HPDE6-E6E7 (cell line): Measurements from ENCODE around the gene ATP6V1A.

Source experiments
- DNase-seq: peaks from one replicate; pipeline ENCODE4 v3.0.0; 2011; ENCODE audit warnings: missing footprints; ENCODE audit errors: extremely low spot score

Gene ATP6V1A

GRCh38 chr3:113747283-113748046, 630 bp downstream of the ATP6V1A start:
- DNase-seq: peak; percentile 10

- no peak for DNase-seq
Observed at GRCh38 chr3:113751141-113751540, 4.3 kb downstream of the ATP6V1A start.

- no peak for DNase-seq
Observed at GRCh38 chr3:113753376-113753985, 6.6 kb downstream of the ATP6V1A start.

- no peak for DNase-seq
Observed at GRCh38 chr3:113754494-113755159, 7.8 kb downstream of the ATP6V1A start.

- DNase-seq: no peak
Observed at GRCh38 chr3:113758389-113759024, 11.7 kb downstream of the ATP6V1A start.

GRCh38 chr3:113764698-113765097, 17.9 kb downstream of the ATP6V1A start:
- no peak for DNase-seq

GRCh38 chr3:113769551-113769950, 22.7 kb downstream of the ATP6V1A start:
- DNase-seq: peak; percentile 47

GRCh38 chr3:113771993-113772392, 25.2 kb downstream of the ATP6V1A start:
- DNase-seq: no peak

- no peak for DNase-seq
Observed at GRCh38 chr3:113773381-113773780, 26.5 kb downstream of the ATP6V1A start.

GRCh38 chr3:113775516-113775915, 28.7 kb downstream of the ATP6V1A start:
- no peak for DNase-seq

- no peak for DNase-seq
Observed at GRCh38 chr3:113776564-113776963, 29.7 kb downstream of the ATP6V1A start.

GRCh38 chr3:113783463-113783862, 36.6 kb downstream of the ATP6V1A start:
- DNase-seq: no peak

GRCh38 chr3:113783980-113784379, 37.1 kb downstream of the ATP6V1A start:
- no peak for DNase-seq

- DNase-seq: no peak
Observed at GRCh38 chr3:113791381-113791780, 44.5 kb downstream of the ATP6V1A start.

- DNase-seq: no peak
Observed at GRCh38 chr3:113794526-113794925, 47.7 kb downstream of the ATP6V1A start.

GRCh38 chr3:113795693-113796092, 48.9 kb downstream of the ATP6V1A start:
- no peak for DNase-seq

GRCh38 chr3:113802795-113803455, 56.1 kb downstream of the ATP6V1A start:
- no peak for DNase-seq

GRCh38 chr3:113804661-113805060, 57.8 kb downstream of the ATP6V1A start:
- no peak for DNase-seq

GRCh38 chr3:113805249-113805648, 58.4 kb downstream of the ATP6V1A start:
- no peak for DNase-seq

- DNase-seq: no peak
Observed at GRCh38 chr3:113812854-113813253, 66.0 kb downstream of the ATP6V1A start.

GRCh38 chr3:113819866-113820265, 73.0 kb downstream of the ATP6V1A start:
- DNase-seq: no peak

- DNase-seq: peak; percentile 5
Observed at GRCh38 chr3:113825090-113825489, 78.3 kb downstream of the ATP6V1A start.
